Measurements from ENCODE around the gene QSOX1.

DNA sequence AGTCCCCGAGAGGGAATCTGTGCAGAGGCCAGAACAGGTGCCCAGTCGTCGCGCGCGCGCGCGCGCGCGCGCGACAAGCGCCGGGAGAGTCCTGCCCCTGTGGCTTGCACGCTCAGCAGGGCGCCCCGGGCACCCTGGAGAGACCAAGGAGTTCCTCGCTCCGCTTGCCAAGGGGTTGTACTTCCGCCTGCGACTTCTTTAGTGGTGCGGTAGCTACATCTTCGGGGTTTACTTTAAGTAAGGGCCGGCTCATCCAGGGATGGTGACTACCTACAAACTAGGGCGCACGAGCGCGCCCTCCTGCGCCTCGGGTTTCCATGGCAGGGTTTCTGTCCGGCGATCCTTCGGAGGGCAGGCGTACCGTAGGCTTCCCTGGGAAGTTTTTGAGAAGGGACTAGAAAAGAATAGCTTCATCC lies 76.8 kb downstream of the QSOX1 start:
- TF ChIP-seq, protein P1, sequence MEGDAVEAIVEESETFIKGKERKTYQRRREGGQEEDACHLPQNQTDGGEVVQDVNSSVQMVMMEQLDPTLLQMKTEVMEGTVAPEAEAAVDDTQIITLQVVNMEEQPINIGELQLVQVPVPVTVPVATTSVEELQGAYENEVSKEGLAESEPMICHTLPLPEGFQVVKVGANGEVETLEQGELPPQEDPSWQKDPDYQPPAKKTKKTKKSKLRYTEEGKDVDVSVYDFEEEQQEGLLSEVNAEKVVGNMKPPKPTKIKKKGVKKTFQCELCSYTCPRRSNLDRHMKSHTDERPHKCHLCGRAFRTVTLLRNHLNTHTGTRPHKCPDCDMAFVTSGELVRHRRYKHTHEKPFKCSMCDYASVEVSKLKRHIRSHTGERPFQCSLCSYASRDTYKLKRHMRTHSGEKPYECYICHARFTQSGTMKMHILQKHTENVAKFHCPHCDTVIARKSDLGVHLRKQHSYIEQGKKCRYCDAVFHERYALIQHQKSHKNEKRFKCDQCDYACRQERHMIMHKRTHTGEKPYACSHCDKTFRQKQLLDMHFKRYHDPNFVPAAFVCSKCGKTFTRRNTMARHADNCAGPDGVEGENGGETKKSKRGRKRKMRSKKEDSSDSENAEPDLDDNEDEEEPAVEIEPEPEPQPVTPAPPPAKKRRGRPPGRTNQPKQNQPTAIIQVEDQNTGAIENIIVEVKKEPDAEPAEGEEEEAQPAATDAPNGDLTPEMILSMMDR (IDR thresholded peaks at IDR 0.05), result no peak
- no peak for TF ChIP-seq EP300 (IDR thresholded peaks at IDR 0.05)

Data from esophagus muscularis mucosa (tissue), 3 donors.